Neural cell (in vitro differentiated cells): ENCODE data around the gene NPTN. TPM values are rescaled to one million over a fixed set of nuclear protein-coding genes. Genes with fewer than 3 reads are reported as not detected.
A peak's percentile ranks its signal among the peaks of the same experiment; 100 is the strongest.

Experiments
- H2AFZ ChIP-seq: fragments of 200-600, 300-800 bp; sonication (generic), shearing (Covaris generic); 2 replicates; pipeline ENCODE4 v1.6.0; 2014; ENCODE audit warnings: low read depth, mild to moderate bottlenecking, antibody characterized with exemption, low read length, moderate library complexity
- H3F3A ChIP-seq: fragments of 200-600 bp; shearing (Covaris generic); 2 replicates; pipeline ENCODE4 v1.6.1; 2016; ENCODE audit warnings: mild to moderate bottlenecking, moderate library complexity, mixed read lengths, antibody characterized with exemption, low read length; ENCODE audit not compliant: insufficient read depth, poor library complexity, severe bottlenecking
- H3K27ac ChIP-seq: fragments of 200-600, 300-800 bp; sonication (generic), shearing (Covaris generic); 2 replicates; pipeline ENCODE4 v1.5.1; 2014; ENCODE audit warnings: mild to moderate bottlenecking, low read length, moderate library complexity
- H3K27me3 ChIP-seq: fragments of 300-800, 200-600 bp; sonication (generic), shearing (Covaris generic); 2 replicates; pipeline ENCODE4 v1.6.0; 2014; ENCODE audit warnings: mild to moderate bottlenecking, low read depth, low read length, moderate library complexity; ENCODE audit not compliant: insufficient read depth
- H3K36me3 ChIP-seq: fragments of 300-800, 200-600 bp; sonication (generic), shearing (Covaris generic); 2 replicates; pipeline ENCODE4 v1.5.1; 2014; ENCODE audit warnings: mild to moderate bottlenecking, antibody characterized with exemption, low read length, moderate library complexity; ENCODE audit not compliant: insufficient read depth
- H3K4me2 ChIP-seq: fragments of 300-800, 200-600 bp; sonication (generic), shearing (Covaris generic); 2 replicates; pipeline ENCODE4 v1.6.0; 2014; ENCODE audit warnings: mild to moderate bottlenecking, low read length
- H3K4me3 ChIP-seq: fragments of 300-800, 200-600 bp; sonication (generic), shearing (Covaris generic); 2 replicates; pipeline ENCODE4 v1.5.1; 2014; ENCODE audit warnings: mild to moderate bottlenecking, low read length, moderate library complexity
- H3K79me2 ChIP-seq: fragments of 200-600 bp; shearing (Covaris generic); replicated peaks from 2 replicates; pipeline ENCODE4 v1.6.0; 2014; ENCODE audit warnings: mild to moderate bottlenecking, low read length, moderate library complexity; ENCODE audit not compliant: insufficient read depth
- H3K9ac ChIP-seq: fragments of 300-800, 200-600 bp; sonication (generic), shearing (Covaris generic); 2 replicates; pipeline ENCODE4 v1.6.1; 2016; ENCODE audit warnings: mild to moderate bottlenecking, low read length, mixed read lengths
- H3K9me2 ChIP-seq: fragments of 200-600 bp; shearing (Covaris generic); 2 replicates; pipeline ENCODE4 v1.6.1; 2016; ENCODE audit warnings: mild to moderate bottlenecking, low read length, mixed read lengths; ENCODE audit not compliant: insufficient read depth
- H3K9me3 ChIP-seq: fragments of 200-600, 300-800 bp; sonication (generic), shearing (Covaris generic); 2 replicates; pipeline ENCODE4 v1.6.1; 2016; ENCODE audit warnings: mild to moderate bottlenecking, mixed run types, low read length, moderate library complexity, mixed read lengths
- H4K20me1 ChIP-seq: fragments of 200-600 bp; shearing (Covaris generic); 2 replicates; pipeline ENCODE4 v1.6.1; 2016; ENCODE audit warnings: mild to moderate bottlenecking, mixed run types; ENCODE audit not compliant: insufficient read depth
- CTCF ChIP-seq: fragments of 450-650 bp; IDR thresholded peaks from 2 replicates; pipeline ENCODE4 v1.5.1; 2014; ENCODE audit warnings: antibody characterized with exemption, mild to moderate bottlenecking, moderate library complexity; ENCODE audit not compliant: poor library complexity, severe bottlenecking
- EP300 ChIP-seq: fragments of 450-650 bp; conservative IDR thresholded peaks from 2 replicates; pipeline ENCODE4 v1.6.1; 2014; ENCODE audit warnings: antibody characterized with exemption, mild to moderate bottlenecking, moderate library complexity; ENCODE audit not compliant: poor library complexity, severe bottlenecking
- EZH2 ChIP-seq: fragments of 200-600, 300-800 bp; shearing (Covaris generic), sonication (generic); IDR thresholded peaks from 2 replicates; pipeline ENCODE4 v1.6.1; 2014; ENCODE audit warnings: antibody characterized with exemption, low read length, borderline replicate concordance, mild to moderate bottlenecking; ENCODE audit not compliant: insufficient read depth, poor library complexity, severe bottlenecking
- MXI1 ChIP-seq: fragments of 450-650 bp; conservative IDR thresholded peaks from 2 replicates; pipeline ENCODE4 v1.6.1; 2014; ENCODE audit warnings: antibody characterized with exemption, mild to moderate bottlenecking; ENCODE audit not compliant: poor library complexity, severe bottlenecking
- POLR2AphosphoS5 ChIP-seq: IDR thresholded peaks from 2 replicates; pipeline ENCODE4 v1.6.1; 2012
- RAD21 ChIP-seq: fragments of 450-650 bp; conservative IDR thresholded peaks from 2 replicates; pipeline ENCODE4 v1.6.1; 2014; ENCODE audit warnings: antibody characterized with exemption, mild to moderate bottlenecking, moderate library complexity
- REST ChIP-seq: IDR thresholded peaks from 2 replicates; pipeline ENCODE4 v1.6.1; 2012; ENCODE audit warnings: borderline replicate concordance
- SMC3 ChIP-seq: fragments of 450-650 bp; conservative IDR thresholded peaks from 2 replicates; pipeline ENCODE4 v1.6.1; 2014; ENCODE audit warnings: antibody characterized with exemption, mild to moderate bottlenecking, moderate library complexity; ENCODE audit not compliant: poor library complexity
- TAF1 ChIP-seq: IDR thresholded peaks from 2 replicates; pipeline ENCODE4 v1.6.1; 2012; ENCODE audit warnings: low read depth
- polyA plus RNA-seq: library from polyadenylated mRNA; depleted of rRNA; stranded (reverse); fragments of >200 nt; gene quantifications from 2 replicates; pipeline ENCODE4 v1.2.3, GENCODE V29; 2014

NPTN gene
- polyA plus RNA-seq, 1 donor from 2014 or later, result 237 TPM

- Histone ChIP-seq H3K4me3 (no peak overlapping the region), H3K79me2 (peaks cover 44% of the 10 kb centered on the region), H3K9me2 (no peaks in the 10 kb centered on the region), H3K9me3 (no peaks in the 10 kb centered on the region), H3K27me3 (no peaks in the 10 kb centered on the region), H3F3A (no peaks in the 10 kb centered on the region), H3K36me3 (no peaks in the 10 kb centered on the region), H3K27ac (no peak overlapping the region), H3K9ac (no peak overlapping the region), H2AFZ (no peak overlapping the region), H3K4me2 (no peak overlapping the region), H4K20me1 (no peaks in the 10 kb centered on the region)
- TF ChIP-seq EP300, result no peak
- TF ChIP-seq REST, result no peak
- no peak for TF ChIP-seq MXI1
- TF ChIP-seq RAD21, result no peak
- no peak for TF ChIP-seq TAF1
- no peak for TF ChIP-seq SMC3
- TF ChIP-seq EZH2, result no peak
- no peak for TF ChIP-seq POLR2AphosphoS5
- no peak for TF ChIP-seq CTCF
Observed at GRCh38 chr15:73599934-73600333, 33.3 kb downstream of the NPTN start.

GRCh38 chr15:73598530-73599160 is 34.5 kb downstream of the NPTN start:
- H3K9ac ChIP-seq, result no peak overlapping the region
- no peak overlapping the region for H2AFZ ChIP-seq
- H3K36me3 ChIP-seq, result no peaks in the 10 kb centered on the region
- H3K9me3 ChIP-seq, result no peaks in the 10 kb centered on the region
- H3K4me3 ChIP-seq, result no peak overlapping the region
- H3K27me3 ChIP-seq, result no peaks in the 10 kb centered on the region
- no peak overlapping the region for H3K4me2 ChIP-seq
- no peaks in the 10 kb centered on the region for H4K20me1 ChIP-seq
- peak overlapping the region; percentile 7 for H3K27ac ChIP-seq
- peaks cover 31% of the 10 kb centered on the region for H3K79me2 ChIP-seq
- TF ChIP-seq RAD21 (no peak), SMC3 (no peak), EZH2 (no peak), EP300 (no peak), CTCF (no peak), MXI1 (no peak)
- H3K9me2 ChIP-seq, result no peaks in the 10 kb centered on the region
- no peaks in the 10 kb centered on the region for H3F3A ChIP-seq
